ENCODE measurements around the gene TRMT10C. TPM values are rescaled to one million over a fixed set of nuclear protein-coding genes. Genes with fewer than 3 reads are reported as not detected.
"Not testable (repeated sequence)": the region's sequence is repeated elsewhere in the genome, so short reads cannot be mapped to it uniquely, and the experiment has no call there.

Gene TRMT10C
- total RNA-seq, 1 donor from 2014 or later: 39.6 TPM

GRCh38 chr3:101548527-101549105, 13.1 kb upstream of the TRMT10C start:
- DNase-seq (ENCODE audit: low read depth): no peak

GRCh38 chr3:101549473-101549872, 12.2 kb upstream of the TRMT10C start:
- DNase-seq (ENCODE audit: low read depth): no peak

GRCh38 chr3:101551359-101552081, 10.1 kb upstream of the TRMT10C start:
- DNase-seq (ENCODE audit: low read depth): not testable (repeated sequence)

GRCh38 chr3:101553381-101553780, 8.3 kb upstream of the TRMT10C start:
- DNase-seq (ENCODE audit: low read depth): not testable (repeated sequence)

DNA sequence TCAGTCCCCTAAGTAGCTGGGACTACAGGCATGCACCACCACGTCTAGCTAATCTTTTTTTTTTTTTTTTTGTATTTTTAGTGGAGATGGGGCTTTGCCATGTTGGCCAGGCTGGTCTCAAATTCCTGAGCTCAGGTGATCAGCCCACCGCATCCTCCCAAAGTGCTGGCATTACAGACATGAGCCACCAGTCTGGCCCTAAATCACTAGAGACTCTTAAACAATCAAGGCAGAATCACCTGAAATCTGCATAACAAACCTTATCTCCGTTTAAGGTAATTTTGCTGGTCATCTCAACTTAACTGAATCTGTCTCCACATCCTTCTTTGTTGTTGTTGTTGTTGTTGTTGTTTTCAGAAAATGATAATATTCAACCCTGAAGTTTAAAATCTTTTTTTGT, 5.6 kb upstream of the TRMT10C start:
- DNase-seq (ENCODE audit: low read depth): no peak

DNA sequence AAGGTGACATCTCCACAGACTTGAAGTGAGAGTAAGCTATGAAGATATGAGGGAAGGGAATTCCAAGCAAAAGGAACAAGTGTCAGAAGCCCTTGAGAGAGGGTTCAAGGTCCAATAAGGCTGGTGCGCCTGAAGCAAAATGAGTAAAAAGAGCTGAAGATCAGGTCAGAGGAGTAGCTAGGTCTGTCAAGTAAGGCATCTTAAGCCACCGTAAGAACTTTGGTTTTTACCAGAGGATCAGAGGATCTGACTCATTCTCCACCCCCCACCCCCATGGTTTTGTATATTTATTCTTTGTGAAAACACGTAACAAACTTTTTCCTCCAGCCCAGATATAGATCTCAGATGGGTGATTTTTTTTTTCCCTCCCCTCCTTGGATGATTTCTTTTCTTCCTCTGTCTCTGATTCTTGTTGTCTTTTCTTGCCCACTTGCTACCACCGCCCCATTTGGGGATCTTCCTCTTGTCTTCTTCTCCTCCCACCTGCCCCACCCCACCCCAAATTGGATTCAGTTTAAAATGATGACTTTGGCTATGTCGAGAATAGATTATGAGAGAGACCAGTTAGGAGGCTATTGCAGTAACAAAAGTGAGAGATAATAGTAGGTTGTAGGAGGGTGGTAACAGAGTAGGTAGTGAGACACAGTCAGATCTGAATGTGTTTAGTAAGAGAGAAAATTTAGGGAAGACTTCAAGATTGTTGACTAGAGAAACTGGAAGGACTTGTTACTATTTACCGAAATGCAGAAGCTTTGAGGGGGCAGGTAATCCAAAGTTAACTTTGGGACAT, 6.1 kb downstream of the TRMT10C start:
- no peak for DNase-seq (ENCODE audit: low read depth)

DNA sequence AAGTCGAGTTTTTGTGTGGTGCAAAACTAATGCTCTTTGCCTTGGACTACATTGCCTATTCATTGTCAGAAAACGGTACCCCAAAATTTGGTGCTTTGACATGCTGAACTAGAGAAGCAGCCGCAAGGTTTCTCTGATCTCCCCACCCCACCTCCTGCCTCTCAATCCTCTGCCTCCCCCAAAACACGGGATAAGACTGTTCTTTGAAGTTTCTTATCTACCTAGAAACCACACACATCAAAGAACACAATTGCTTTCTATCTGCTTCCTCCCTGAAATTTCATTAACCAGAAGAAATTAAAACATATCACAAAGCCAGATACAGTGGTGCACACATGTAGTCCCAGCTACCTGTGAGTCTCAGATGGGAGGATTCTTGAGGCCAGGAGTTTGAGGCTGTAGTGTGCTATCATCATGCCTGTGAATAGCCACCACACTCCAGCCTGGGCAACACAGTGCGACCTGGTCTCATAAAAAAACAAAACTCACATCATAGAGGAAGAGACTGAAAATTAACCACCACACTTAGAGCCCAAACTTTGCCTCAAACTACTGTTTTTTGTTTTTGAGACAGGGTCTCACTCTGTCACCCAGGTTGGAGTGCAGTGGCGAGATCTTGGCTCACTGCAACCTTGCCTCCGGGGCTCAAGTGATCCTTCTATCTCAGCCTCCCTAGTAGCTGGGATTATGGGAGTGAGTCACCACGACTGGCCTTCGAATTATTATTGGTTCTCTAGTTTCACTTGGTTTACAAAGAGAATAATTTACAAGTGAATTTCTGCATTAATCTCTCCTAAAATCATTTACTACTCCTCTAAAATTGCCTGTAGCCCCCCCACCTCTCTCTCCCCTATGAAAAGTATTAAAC, 9.6 kb downstream of the TRMT10C start:
- DNase-seq (ENCODE audit: low read depth): no peak

GRCh38 chr3:101573449-101574387, 12.1 kb downstream of the TRMT10C start, which contains the start of gene PCNP:
PCNP (plus strand) TSS chr3:101574180; CDS start chr3:101574216, 36 bp downstream.
- peak; percentile 97 for DNase-seq (ENCODE audit: low read depth)

DNA sequence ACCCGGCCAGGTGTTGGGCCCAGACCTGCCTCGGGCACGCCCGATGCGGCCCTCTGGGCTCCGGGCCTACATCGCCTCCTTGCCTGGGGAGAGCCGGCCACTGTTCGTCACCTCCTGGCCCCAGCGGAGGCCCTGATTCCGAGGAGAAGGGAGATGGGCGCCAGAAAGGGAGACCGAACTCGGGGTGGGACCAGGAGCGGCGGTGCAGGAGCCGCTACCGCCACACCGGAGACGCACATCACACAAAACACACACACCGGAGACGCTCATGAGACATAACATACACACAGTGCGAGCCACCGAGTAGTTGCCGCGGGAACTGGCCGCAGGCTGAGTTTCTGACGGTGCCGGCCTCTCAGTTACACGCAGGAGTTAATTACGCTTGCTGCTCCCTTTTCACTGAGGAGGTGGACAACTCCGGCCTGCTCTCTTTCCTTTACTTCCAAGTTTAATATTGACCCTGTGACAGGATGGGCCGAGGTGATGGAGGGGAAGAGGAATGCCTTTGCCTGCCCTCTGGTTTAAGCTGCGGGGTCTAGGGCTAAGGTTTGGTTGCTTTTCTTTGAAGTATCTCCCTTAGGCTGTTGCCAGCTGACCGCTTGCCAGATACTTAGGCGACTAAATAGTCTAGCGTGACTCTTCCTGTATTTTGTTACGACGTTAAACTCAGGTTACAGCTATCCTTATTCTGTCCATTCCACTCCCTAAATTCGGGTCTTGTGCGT, 12.9 kb downstream of the TRMT10C start:
- DNase-seq (ENCODE audit: low read depth): peak; percentile 39

- DNase-seq (ENCODE audit: low read depth): no peak
Measured at GRCh38 chr3:101577286-101577685, 15.6 kb downstream of the TRMT10C start.

DNA sequence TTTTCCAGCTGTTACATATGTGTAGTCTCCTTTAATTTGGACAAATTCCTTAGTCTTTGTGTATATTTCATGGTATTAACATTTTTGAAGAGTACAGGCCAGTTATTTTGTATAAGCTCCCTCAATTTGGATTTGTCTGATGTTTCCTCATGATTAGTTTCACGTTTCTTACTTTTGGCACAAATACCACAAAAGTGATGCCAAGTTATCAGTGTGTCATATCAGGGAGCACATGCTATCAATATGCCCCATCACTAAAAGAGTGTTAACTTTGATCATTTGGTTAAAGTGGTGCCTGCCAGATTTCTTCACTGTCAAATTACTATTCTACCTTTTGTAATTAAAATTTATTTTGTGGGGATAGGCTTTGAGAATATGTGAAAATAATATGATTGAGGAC, 26.9 kb downstream of the TRMT10C start:
- no peak for DNase-seq (ENCODE audit: low read depth)

- DNase-seq (ENCODE audit: low read depth): no peak
Measured at GRCh38 chr3:101591071-101591470, 29.4 kb downstream of the TRMT10C start.

DNA sequence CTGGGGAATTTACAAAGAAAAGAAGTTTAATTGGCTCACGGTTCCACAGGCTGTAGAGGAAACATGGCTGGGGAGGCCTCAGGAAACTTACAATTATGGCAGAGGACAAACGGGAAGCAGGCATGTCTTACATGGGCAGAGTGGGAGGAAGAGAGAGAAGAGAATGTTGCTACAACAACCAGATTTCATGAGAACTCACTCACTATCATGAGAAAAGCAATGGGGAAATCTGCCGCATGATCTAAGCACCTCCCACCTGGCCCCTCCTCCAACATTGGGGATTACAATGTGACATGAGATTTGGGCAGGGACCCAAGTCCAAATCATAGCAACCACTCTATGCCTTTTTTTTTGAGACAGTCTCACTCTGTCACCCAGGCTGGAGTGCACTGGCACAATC, 41.1 kb downstream of the TRMT10C start:
- no peak for DNase-seq (ENCODE audit: low read depth)

DNA sequence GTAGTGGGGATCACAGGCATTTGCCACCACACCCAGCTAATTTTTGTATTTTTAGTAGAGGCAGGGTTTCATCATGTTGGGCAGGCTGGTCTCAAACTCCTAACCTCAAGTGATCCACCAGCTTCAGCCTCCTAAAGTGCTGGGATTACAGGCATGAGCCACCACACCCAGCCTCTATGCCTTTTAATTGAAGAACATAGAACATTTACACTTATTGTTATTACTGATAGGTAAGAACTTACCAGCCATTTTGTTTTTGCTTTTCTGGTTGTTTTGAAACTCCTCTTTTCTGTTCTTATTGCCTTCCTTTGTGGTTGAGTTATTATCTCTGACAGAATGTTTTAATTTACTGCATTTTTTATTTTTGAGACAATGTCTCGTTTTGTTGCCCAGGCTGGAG, 41.5 kb downstream of the TRMT10C start:
- DNase-seq (ENCODE audit: low read depth): no peak

DNA sequence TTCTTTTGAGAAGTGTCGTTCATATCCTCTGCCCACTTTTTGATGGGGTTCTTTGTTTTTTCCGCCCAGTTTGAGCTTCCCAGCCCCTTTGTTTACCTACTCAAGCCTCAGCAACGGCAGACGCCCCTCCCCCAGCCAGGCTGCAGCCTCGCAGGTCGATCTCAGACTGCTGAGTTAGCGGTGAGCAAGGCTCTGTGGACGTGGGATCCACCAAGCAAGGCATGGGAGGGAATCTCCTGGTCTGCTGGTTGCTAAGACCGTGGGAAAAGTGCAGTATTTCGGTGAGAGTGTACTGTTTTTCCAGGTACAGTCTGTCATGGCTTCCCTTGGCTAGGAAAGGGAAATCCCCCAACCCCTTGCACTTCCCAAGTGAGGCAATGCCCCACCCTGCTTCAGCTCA, 43.7 kb downstream of the TRMT10C start:
- DNase-seq (ENCODE audit: low read depth): not testable (repeated sequence)

DNA sequence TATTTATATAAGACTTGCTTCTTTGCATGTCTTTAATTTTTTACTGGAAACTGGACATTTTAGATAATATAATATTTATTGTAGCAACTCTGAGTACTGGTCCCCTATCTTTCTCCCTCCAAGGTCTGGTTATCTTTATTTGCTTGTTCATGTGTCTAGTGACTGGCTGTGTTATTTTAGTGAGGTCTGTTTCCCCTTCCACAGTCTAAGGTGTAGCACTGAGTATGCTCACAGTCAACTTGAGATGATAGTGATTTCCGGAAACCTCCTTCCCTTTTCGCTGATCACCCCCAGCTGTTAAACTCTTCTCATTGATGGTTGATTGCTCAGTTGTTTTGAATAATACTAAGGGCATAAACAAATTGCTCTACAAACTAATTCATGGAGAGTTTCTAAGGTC, 49.4 kb downstream of the TRMT10C start:
- DNase-seq (ENCODE audit: low read depth): no peak

DNA sequence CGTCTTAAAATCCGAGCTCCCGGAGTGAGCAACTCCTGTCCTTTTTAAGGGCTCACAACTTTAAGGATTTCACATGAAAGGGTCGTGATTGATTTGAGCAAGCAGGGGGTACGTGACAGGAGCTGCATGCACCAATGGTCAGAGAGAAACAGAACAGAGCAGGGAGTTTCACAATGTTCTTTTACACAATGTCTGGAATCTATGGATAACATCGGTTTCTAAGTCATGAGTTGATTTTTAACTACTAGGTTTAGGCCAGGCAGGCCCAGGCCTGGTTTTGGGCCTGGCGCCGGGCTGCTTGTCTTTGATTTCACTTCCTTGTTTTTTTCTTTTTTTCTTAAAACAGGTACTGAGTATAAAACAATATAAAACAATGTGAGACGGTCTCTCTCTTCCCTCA, 51.3 kb downstream of the TRMT10C start:
- DNase-seq (ENCODE audit: low read depth): peak; percentile 68

- DNase-seq (ENCODE audit: low read depth): no peak
Measured at GRCh38 chr3:101615525-101615924, 53.9 kb downstream of the TRMT10C start.
